Stimulated activated CD8-positive, alpha-beta memory T cell treated with anti-CD3 and anti-CD28 coated beads, Interleukin-15, amount 100 ng/mL, for 4 hours (primary cell): ENCODE measurements around the gene FBXL13.
"Not testable (repeated sequence)": the region's sequence is repeated elsewhere in the genome, so short reads cannot be mapped to it uniquely, and the experiment has no call there.

Source experiments
- DNase-seq, 2 donors: peaks; one replicate each; pipeline ENCODE4 v3.0.0-alpha.2; 2020; ENCODE audit warnings: low read depth in 2 of 2

FBXL13 gene

DNA sequence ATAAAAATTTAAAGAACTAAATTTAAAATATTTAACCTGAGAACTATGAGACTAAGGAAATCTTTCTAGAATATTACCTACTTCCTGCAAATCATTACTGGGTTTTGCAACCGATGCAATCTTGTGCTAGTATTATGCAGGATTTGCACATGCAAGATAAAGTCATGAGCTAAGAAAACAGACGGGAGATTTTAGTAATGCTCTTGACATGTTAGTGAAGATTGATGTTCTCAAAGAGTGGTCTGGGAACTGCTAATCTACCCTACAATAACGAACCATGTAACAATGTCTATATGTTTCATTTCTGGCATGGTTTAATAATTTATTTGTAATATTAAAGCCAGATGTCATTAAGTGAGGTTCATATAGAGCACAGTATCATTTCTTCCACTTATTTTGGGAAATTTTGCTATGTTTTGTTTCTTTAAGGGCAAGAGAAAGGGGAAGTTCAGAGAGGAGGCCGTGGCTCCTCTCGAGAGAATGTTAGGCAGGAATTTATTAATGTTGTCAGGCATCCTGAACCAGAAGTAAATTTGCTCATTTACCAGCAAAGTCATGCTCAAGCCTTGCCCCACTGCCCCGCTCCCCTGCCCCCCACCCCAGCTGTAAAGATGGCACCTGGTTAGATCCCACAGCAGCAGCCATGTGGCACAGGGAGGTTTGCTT, 139.0 kb downstream of the FBXL13 start:
- DNase-seq, result no peak

GRCh38 chr7:102934701-102935100, 139.9 kb downstream of the FBXL13 start:
- DNase-seq, result no peak

DNA sequence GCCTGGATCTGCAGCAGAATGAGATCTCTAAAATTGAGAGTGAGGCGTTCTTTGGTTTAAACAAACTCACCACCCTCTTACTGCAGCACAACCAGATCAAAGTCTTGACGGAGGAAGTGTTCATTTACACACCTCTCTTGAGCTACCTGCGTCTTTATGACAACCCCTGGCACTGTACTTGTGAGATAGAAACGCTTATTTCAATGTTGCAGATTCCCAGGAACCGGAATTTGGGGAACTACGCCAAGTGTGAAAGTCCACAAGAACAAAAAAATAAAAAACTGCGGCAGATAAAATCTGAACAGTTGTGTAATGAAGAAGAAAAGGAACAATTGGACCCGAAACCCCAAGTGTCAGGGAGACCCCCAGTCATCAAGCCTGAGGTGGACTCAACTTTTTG, 140.4 kb downstream of the FBXL13 start:
- DNase-seq, result no peak

- no peak for DNase-seq
These were observed 140.8 kb downstream of the FBXL13 start for GRCh38 chr7:102933763-102934162.

DNA sequence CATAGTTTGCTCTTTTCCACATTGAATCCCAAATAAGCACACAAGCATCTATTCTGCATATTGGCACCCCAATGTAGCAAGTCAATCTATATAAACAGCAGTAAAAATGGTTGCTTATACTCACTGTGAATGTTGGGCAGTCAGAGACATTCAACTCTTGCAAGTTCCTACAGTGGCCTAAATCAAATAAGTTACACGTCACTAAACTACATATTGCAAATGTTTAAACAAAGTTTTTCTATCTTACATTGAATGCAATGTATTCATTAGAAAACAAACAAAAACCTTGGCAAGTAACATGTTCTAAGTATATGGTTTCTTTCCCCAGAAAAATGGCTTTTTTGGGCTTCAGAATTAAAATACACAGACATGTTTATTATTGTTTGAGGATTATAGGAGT, 142.8 kb downstream of the FBXL13 start:
- DNase-seq, result no peak

GRCh38 chr7:102927312-102927933, 147.2 kb downstream of the FBXL13 start:
- no peak for DNase-seq

DNA sequence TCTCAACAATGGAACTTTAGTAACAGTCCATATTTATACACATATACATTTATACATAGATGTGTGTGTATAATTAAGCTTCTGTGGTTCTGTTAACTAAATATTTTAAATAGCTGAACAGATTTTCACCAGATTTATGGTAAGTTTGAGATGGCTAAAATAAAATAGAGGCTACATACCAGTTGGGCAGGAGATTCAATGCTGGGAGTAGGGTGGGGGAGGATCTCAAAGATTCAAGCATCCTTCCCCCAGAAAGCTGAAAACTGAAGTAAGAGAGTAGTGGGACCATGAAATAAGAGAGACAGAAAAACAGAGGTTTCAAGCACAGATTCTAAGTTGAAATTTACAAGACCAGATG, 147.8 kb downstream of the FBXL13 start:
- no peak for DNase-seq

DNA sequence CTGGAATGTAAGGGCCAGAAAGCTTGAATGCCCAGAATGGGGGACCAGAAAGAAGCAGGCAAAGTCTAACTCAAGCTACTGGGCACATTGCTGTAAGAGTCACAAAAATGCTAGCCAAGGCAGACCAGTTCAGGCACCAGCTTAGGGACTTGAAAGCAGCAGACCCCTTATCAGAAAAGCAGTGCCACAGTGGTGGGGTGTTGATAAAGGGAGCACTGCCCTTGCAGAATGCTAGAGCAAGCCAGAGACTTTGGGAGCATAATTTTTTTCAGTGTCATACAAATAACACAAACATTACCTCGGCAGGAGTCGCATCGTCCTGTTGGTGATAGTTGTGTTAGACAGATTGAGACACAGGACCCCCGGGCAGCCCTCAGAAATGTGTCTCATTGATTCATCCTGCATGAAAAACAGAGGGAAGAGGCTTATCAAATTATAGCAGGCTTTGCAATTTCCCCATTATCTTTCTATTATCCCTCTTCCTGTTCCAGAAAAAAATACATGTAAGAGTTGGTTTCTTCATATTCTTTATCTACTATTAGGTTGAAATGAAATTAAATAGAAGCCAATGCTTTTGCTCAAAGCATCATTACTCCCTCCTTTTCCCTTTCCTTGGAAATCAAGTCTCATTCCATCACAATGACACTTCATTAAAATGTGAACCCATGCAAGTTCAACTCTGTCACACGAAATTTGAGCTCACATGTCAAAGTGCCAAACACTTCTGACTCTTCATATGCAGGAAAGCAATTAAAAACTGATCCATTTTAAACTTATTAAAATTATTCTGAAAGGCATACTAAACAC, 148.4 kb downstream of the FBXL13 start:
- no peak for DNase-seq

GRCh38 chr7:102918845-102919244, 155.8 kb downstream of the FBXL13 start:
- DNase-seq, result no peak

GRCh38 chr7:102917436-102918353, 156.9 kb downstream of the FBXL13 start:
- DNase-seq, result no peak

DNA sequence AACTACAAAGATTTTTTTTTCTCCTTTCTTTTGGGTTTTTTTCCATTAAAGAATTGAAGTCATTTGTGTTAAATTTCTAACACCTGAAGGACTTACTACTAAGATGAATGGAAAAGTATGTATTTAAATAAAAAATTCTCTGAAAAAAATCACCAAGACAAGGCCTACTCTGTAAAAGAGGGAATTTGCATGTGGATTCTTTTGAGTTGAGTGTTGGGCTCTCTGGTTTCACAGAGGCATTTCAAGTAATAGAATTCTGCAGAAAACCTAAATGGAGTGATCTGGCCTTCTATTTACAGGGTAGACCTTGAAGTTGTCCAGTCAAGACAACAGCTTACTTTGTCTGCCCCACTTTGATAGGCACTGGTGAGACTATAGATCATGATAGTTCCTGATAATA, 157.7 kb downstream of the FBXL13 start:
- no peak for DNase-seq

DNA sequence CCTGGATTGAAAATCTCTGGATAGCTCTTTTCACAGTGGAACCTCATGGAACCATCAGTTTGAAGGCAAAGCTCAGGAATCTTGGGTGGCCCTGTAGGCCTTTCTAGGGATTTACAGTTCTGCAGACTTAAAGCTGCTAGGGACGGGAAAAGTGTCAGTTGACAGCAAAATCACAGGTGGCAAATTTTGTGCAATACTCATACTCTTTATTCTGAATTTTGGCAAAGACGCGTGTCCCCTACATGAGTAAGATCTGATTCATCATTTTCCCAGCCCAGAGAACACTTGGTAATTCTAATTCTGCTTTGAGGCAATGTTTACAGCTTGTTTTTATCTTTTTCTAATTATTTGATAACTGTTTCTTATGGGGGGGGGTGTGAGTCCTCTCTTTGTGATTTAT, 158.2 kb downstream of the FBXL13 start:
- DNase-seq, result no peak

DNA sequence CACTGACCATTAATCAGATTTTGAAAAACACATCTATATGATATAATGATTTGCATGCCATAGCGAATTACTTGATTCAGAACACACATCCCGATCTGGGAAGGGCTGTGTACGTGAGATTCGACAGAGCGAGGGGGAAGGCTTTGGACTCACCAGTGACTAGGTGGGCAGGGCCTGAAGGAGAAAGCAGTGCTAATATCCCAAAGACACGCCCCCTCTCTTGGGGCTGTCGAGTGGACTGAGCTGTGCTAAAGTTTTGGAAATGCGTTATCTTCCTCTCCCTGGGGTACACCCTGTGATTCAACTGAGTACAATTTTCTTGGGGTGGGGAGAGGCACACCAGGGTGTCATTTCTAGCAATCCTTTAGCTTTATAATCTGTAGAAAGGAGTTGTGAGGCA, 160.0 kb downstream of the FBXL13 start:
- no peak for DNase-seq

DNA sequence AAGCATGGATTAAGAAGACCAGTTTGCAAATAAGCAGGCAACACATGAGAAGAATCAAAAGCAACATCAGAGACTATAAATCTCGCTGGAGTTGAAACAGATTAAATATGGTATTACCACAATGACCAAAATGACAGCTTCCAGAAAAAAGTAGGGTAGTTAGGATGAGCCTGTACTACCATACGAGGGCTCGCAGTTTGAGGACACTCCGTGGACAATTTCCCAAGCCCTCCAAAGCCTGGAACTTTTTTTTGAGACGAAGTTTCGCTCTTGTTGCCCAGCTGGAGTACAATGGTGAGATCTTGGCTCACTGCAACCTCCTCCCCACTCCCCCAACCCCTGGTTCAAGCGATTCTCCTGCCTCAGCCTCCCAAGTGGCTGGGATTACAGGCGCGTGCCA, 160.8 kb downstream of the FBXL13 start:
- no peak for DNase-seq

- no peak for DNase-seq
These were observed 161.9 kb downstream of the FBXL13 start, which contains the start of gene LRRC17 for GRCh38 chr7:102912742-102913141. Gene LRRC17, plus strand, starts transcription at chr7:102913000. Its CDS starts 20,914 bp downstream, at chr7:102933914.

DNA sequence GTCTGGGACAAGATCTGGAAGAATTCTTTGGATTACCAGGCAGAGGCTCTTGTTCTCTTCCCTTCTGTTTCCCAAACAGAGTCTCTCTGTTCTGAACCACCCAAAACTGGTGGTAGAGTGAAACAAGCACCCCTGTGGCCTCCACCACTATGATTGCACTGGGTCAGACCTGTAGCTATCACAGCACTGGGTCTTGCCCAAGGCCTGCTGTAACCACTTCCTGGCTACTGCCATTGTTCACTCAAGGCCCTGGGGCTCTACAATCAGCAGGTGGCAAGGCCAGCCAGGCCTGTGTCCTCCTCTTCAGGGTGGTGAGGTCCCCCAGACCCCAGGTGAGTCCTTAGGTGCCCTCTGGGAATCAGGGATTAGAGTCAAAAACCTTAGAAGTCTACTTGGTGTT, 165.9 kb downstream of the FBXL13 start:
- no peak for DNase-seq

DNA sequence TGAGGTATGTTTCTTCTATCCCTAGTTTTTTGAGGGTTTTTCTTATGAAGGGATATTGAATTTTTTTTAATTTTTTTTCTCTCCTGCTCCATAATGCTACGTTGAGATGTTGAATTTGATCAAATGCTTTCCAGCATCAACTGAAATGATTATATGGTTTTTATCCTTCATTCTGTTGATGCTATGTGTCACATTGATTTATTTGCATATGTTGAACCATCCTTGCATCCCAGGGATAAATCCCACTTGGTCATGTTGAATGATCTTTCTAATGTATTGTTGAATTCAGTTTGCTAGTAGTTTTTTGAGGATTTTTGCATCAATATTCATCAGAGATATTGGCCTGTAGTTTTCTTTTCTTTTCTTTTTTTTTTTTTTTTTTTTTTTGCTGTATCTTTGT, 171.0 kb downstream of the FBXL13 start:
- DNase-seq, result not testable (repeated sequence)

DNA sequence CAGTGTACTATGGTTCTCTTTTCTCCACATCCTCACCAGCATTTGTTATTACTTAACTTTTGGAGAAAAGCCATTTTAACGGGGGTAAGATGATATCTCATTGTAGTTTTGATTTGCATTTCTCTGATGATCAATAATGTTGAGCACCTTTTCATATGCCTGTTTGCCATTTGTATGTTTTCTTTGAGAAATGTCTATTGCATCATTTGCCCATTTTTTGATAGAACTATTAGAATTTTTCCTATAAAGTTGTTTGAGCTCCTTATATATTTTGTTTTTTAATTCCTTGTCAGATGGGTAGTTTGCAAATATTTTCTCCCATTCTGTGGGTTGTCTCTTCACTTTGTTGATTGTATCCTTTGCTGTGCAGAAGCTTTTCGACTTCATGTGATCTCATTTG, 172.5 kb downstream of the FBXL13 start:
- DNase-seq, result not testable (repeated sequence)

DNA sequence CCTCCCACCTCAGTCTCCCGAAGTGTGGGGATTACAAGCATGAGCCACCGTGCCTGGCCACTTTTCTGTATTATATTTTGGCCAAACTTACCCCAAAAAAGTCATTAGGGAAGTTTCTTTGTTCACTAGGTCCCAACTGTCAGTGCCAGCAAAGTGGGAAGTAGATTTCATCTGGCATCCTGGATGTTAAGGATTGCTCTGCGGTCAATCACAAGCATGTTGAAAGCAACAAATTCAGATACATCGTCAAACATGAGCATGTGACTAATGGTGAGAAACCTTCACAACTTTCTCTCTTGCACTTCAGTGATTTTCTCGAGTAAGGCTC, 176.1 kb downstream of the FBXL13 start:
- no peak for DNase-seq

GRCh38 chr7:102897856-102898531, 176.6 kb downstream of the FBXL13 start:
- no peak for DNase-seq

DNA sequence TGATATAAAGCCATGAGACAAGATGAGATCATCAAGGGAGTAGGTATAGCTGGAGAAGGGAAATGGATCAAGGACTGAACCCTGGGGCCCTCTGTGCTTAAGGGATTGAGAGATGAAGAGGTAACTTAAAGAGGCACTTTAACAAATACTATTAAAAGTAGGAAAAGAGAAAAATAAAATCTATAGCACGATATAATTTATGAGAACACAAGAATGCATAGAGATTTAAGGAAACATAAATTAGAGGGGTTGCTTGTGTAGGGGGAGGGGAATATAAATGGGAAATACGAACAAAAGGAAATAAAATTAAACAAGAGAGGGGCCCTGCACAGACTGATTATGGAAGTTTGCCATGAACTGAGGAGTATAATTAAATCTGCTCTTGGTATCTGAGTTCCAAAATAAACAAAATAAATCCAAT, 177.4 kb downstream of the FBXL13 start:
- no peak for DNase-seq
